GM20431 (cell line): ENCODE results near the gene TTLL10.

Experiments used
- in situ Hi-C: fragments of 300-500 bp; cut with MseI, MboI; formaldehyde crosslinking; loops from one replicate; pipeline ENCODE4 v1.15.0; 2020; ENCODE audit warnings: low sequenced_read_pairs; ENCODE audit not compliant: unreplicated experiment

TTLL10 gene, protein sequence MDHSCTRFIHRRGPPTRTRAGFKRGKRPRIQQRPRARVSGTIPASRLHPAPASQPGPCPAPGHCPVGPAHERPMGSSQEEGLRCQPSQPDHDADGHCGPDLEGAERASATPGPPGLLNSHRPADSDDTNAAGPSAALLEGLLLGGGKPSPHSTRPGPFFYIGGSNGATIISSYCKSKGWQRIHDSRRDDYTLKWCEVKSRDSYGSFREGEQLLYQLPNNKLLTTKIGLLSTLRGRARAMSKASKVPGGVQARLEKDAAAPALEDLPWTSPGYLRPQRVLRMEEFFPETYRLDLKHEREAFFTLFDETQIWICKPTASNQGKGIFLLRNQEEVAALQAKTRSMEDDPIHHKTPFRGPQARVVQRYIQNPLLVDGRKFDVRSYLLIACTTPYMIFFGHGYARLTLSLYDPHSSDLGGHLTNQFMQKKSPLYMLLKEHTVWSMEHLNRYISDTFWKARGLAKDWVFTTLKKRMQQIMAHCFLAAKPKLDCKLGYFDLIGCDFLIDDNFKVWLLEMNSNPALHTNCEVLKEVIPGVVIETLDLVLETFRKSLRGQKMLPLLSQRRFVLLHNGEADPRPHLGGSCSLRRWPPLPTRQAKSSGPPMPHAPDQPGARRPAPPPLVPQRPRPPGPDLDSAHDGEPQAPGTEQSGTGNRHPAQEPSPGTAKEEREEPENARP

GRCh38 chr1:1173793-1174415, at the start of gene TTLL10:
Gene TTLL10, plus strand, starts transcription at chr1:1173880. Its CDS starts 5,336 bp downstream, at chr1:1179216.
- in situ Hi-C loops = no loop called here

DNA sequence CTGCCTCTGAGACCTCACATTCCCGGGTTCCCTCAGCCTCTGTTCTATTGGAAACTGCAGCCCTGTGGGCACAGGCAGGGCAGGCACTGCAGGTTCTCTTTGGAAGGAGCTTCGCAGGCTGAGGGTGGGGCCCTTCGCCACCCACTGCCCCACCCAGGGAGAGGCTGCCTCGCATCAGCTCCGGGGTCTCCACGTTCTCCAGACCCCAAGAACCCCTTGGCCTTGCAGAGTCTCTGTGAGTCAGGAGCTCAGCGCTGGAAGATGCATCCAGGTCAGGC, 49.2 kb upstream of the TTLL10 start:
- in situ Hi-C loops = no loop called here

DNA sequence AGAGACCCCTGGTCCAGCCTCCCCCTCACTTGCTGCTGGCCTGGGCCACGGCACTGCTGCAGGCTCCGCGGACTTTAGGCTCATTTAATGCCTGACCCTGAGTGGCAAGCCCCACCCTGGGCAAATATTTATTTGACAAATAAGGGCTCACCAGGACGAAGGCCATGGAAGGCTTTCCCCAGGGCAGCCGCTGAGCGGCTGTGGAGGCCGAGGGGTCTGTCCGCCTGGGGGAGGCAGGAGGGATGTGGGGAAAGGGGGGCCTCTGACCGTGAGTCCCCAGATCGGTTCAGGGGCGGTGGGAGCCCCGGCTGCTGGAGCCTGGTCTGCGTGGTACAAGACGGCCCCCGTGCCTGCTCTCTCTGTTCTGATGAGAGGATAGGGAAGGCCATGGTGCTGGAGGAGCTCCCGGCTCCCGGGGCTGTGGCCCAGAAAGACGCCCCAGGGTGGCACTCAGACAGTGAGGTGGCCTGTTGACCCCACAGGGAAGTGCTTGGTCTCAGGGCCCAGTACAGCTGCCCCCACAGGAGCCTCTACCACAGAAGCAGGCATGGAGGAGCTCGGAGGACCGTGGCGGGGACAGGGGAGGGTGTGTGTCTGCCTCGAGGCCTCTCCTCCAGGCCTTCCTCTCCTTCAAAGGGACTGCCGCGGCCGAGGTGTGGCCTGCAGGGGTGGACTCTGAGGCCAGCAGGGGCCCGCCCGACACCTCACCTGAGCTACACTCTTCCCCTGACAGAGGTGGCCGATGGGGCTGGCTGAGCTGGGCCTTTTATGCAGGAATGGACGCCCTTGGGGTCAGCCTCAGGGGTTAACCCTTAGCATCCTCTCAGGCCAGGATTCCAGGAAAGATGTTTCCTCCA, 48.7 kb upstream of the TTLL10 start:
- in situ Hi-C loops = no loop called here

DNA sequence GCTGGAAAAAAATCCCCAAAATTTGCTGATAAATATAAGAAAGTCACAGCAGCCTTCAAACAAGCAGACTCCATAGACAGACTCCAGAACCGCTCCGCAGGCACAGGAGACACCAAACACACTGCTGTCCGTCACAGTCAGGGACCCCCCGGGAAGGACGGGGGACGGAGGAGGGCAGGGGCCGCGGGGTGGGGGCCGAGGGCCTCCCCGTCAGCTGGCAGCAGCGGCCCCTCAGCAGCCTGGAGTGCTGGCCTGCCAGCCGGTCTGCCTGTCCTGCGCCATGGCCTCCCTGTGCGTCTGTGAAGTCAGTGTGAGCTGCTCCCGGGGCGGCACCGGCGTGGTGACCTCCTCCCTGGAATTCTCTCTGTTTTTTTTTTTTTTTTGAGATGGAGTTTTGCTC, 47.7 kb upstream of the TTLL10 start:
- in situ Hi-C loops = no loop called here

DNA sequence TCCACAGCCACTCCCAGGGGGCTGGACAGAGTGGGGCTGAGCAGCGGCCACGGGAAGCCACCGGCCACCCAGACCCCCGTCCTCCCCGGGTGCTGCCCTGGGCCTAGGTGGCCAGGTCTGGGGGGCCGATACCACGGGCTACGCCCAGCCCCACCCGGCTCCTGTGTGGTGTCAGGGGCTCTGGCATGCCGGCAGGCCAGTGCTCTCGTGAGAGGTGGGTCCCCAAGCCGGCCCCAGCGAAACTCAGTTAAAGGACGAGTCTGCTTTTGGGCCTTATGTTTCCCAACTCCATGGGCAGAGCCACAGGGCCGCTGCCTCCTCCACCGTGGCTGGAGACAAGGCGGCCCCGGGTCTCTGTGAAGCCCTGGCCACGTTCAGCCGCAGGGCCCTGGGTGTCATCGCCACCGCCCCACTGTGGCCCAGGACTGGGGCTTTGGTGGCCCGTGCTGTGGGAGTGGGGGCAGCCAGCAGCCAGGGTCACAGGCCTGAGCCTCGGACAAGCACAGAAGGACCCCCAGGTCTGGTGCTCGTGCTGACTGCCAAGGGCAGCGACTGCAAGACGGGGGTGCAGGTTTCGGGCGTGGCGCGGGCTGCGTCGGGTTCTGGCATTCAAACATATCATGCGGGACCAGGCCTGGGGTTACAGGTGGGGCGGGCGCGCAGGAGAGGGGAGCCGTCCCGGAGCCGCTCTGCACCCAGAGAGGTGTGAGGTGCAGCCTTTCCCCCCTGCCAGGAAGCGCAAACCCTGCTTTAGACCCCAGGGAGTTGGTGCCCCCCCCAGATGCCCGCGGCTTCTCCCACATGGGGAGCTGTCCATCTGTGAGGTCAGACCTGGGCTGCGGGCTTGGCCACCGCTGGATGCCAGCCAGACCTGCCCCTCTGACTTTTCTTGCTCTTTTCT, 45.9 kb upstream of the TTLL10 start:
- in situ Hi-C loops = no loop called here

DNA sequence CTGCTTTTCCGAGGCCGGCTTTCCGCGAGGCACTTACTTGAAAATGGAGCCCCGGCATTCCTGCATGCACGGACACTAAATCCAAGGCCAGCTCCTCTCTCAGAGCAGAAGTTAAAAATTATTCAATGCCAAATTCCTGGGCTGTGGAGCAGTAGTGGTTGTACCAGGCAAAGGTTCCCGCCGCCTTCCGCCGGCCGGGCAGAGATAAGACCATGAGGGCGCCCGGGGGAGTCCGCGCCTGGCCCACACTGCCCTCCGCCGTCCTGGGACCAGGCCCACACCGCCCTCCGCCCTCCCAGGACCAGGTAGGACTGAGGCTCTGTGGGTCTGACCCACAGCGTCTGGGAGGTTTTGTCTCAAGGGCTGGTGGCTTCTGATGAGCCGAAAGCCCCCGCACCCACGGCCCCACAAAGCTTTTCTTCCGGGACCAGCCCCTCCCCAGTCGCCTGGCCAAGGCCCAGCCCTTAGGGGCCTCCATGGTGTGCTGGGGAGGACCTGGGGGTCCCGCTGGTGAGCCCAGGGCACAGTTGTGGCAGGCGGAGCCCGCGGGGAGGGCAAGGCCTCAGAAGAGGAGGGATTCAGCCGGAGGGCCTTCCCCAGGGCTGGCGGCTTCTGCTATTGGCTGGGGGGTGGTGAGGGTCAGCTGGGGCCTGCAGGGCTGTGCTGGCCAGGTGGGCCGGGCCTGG, 45.1 kb upstream of the TTLL10 start:
- in situ Hi-C loops = no loop called here

- in situ Hi-C loops = no loop called here
These were observed 44.3 kb upstream of the TTLL10 start for GRCh38 chr1:1129381-1129821.

- in situ Hi-C loops = no loop called here
These were observed 43.2 kb upstream of the TTLL10 start for GRCh38 chr1:1130206-1131120.

GRCh38 chr1:1132042-1132950, 41.4 kb upstream of the TTLL10 start:
- in situ Hi-C loops = no loop called here

GRCh38 chr1:1132956-1133750, 40.5 kb upstream of the TTLL10 start:
- in situ Hi-C loops = no loop called here

DNA sequence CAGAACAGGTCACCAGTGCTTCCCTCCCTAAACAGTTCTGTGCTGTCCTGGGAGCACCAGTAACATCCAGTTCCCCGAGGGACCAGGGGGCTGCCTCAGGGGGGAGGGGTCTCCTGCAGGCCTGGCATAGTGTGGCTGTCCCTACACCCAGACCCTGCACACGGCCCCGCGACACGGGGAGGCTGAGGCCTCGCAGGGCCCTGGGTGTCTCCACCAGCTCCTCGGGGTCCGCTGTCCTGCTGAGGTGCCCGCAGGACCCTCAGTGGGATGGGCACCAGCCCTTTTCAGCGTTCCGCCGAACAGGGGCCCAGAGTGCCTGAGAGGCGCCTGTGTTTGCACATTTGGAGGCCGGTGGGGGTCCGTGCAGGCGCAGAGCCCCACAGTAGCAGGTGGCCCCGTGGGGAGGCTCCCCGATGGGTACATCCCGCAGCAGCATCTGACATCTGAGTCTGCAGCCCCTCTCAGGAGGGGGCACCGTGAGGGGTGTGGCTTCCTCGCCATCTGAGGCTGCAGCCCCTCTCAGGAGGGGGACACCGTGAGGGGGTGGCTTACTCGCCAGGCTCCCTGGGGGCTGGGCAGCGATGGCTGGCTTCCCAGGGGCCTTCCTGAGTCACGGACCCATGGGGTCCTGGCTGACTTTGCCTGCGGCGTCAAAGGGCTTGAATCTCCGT, 39.2 kb upstream of the TTLL10 start:
- in situ Hi-C loops = no loop called here

DNA sequence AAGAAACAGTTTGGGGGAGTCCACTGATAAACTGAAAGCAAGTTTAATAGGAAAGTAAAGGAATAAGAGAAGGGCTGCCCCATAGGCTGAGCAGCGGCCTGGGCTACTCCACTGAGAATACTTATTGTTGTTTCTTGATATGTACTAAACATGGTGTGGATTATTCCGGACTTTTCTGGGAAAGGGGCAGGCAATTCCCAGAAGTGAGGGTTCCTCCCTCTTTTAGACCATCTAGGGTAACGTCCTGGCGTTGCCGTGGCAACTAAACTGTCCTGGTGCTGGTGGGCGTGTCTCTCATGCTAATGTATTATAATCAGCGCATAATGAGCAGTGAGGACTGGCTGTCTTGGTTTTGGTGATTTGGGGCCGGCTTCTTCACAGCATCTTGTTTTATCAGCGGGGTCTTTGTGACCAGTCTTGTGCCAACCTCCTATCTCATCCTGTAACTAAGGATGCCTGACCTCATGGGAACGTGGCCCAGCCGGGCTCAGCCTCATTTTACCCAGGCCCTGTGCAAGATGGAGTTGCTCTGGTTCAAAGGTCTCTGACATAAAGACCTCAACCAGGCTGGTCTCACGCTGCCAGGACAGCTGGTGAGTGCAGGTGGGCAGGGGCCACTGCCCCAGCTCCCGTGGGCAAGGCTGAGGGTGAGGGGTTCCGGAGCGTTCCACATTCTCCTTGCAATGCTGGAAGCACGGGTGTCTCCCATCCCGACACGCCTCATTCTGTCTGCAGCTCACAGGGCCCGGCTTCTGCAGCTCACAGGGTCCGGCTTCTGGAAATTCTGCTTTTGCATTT, 38.1 kb upstream of the TTLL10 start:
- in situ Hi-C loops = no loop called here

GRCh38 chr1:1136547-1137230, 37.0 kb upstream of the TTLL10 start:
- in situ Hi-C loops = no loop called here
